Measurements from ENCODE around the gene EHMT1. TPM values are rescaled to one million over a fixed set of nuclear protein-coding genes. Genes with fewer than 3 reads are reported as not detected.
A peak's percentile ranks its signal among the peaks of the same experiment; 100 is the strongest.

The EHMT1 gene
- total and polyA plus RNA-seq, 2 experiments from 2014 or later, result 46.0 to 47.7 TPM

DNA sequence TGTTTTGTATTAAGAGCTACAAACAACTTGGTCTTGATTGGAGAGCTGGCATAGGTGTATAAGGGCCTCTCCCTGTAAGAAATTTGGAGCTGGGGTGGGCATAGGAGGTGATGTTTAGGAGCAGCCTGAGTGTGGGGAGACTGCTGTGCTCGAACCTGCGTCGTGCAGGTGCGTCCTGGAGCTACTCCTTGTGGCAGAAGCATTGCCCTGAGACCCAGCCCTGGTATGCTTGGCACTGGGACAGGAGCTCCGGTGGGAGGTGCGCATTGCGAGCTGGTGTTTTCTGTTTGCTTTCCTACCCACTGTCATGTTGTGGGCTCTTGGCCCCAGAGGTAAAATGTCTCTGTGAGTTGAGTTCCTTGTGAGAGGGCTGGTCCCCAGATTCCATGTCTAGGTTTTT, 46.4 kb downstream of the EHMT1 start:
- H3K4me1 ChIP-seq (ENCODE audit: insufficient read depth), result peaks cover 40% of the 10 kb centered on the region
- peak overlapping the region; percentile 83 for H3K27ac ChIP-seq
- H3K27me3 ChIP-seq, result no peaks in the 10 kb centered on the region
- peak overlapping the region; percentile 47 for H2AFZ ChIP-seq
- H3K9me3 ChIP-seq (ENCODE audit: low read depth), result no peaks in the 10 kb centered on the region
- no peaks in the 10 kb centered on the region for H3K9me2 ChIP-seq (replicated peaks; ENCODE audit: insufficient read depth)
- peak overlapping the region; percentile 68 for H3K4me2 ChIP-seq
- no peaks in the 10 kb centered on the region for H3K36me3 ChIP-seq (replicated peaks; ENCODE audit: insufficient read depth, low read depth)
- DNase-seq (ENCODE audit: low spot score), result no peak
- TF ChIP-seq EZH2phosphoT487 (IDR thresholded peaks at IDR 0.05; ENCODE audit: low read depth, severe bottlenecking, unreplicated experiment) (no peak), EZH2 (IDR thresholded peaks at IDR 0.05; ENCODE audit: borderline replicate concordance) (no peak)
- TF ChIP-seq, protein P1, sequence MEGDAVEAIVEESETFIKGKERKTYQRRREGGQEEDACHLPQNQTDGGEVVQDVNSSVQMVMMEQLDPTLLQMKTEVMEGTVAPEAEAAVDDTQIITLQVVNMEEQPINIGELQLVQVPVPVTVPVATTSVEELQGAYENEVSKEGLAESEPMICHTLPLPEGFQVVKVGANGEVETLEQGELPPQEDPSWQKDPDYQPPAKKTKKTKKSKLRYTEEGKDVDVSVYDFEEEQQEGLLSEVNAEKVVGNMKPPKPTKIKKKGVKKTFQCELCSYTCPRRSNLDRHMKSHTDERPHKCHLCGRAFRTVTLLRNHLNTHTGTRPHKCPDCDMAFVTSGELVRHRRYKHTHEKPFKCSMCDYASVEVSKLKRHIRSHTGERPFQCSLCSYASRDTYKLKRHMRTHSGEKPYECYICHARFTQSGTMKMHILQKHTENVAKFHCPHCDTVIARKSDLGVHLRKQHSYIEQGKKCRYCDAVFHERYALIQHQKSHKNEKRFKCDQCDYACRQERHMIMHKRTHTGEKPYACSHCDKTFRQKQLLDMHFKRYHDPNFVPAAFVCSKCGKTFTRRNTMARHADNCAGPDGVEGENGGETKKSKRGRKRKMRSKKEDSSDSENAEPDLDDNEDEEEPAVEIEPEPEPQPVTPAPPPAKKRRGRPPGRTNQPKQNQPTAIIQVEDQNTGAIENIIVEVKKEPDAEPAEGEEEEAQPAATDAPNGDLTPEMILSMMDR (IDR thresholded peaks at IDR 0.05; ENCODE audit: poor library complexity), result no peak
- H3K79me2 ChIP-seq, result peaks cover 97% of the 10 kb centered on the region
- peaks cover 16% of the 10 kb centered on the region for H4K20me1 ChIP-seq (ENCODE audit: insufficient read depth, poor library complexity, severe bottlenecking)
- no peak overlapping the region for H3K4me3 ChIP-seq
- WGBS (ENCODE audit: low lambda C conversion rate, missing lambda C conversion rate), result 89% methylated on average over 7 of the region's 7 CpGs

GRCh38 chr9:137665697-137666512, 47.1 kb downstream of the EHMT1 start:
- TF ChIP-seq EZH2phosphoT487 (IDR thresholded peaks at IDR 0.05; ENCODE audit: low read depth, severe bottlenecking, unreplicated experiment), result no peak
- TF ChIP-seq, protein P1 (IDR thresholded peaks at IDR 0.05; ENCODE audit: poor library complexity), result peak; percentile 13
- no peak for TF ChIP-seq EZH2 (IDR thresholded peaks at IDR 0.05; ENCODE audit: borderline replicate concordance)
- no peaks in the 10 kb centered on the region for H3K27me3 ChIP-seq
- H3K79me2 ChIP-seq, result peaks cover 93% of the 10 kb centered on the region
- peaks cover 16% of the 10 kb centered on the region for H4K20me1 ChIP-seq (ENCODE audit: insufficient read depth, poor library complexity, severe bottlenecking)
- 48% methylated on average over 18 of the region's 18 CpGs for WGBS (ENCODE audit: low lambda C conversion rate, missing lambda C conversion rate)
- H2AFZ ChIP-seq, result peak overlapping the region; percentile 47
- peak overlapping the region; percentile 83 for H3K27ac ChIP-seq
- H3K9me3 ChIP-seq (ENCODE audit: low read depth), result no peaks in the 10 kb centered on the region
- H3K4me1 ChIP-seq (ENCODE audit: insufficient read depth), result peaks cover 45% of the 10 kb centered on the region
- H3K9me2 ChIP-seq (replicated peaks; ENCODE audit: insufficient read depth), result no peaks in the 10 kb centered on the region
- no peak overlapping the region for H3K4me3 ChIP-seq
- DNase-seq (ENCODE audit: low spot score), result peak; percentile 57
- H3K36me3 ChIP-seq (replicated peaks; ENCODE audit: insufficient read depth, low read depth), result no peaks in the 10 kb centered on the region
- H3K4me2 ChIP-seq, result peak overlapping the region; percentile 68

DNA sequence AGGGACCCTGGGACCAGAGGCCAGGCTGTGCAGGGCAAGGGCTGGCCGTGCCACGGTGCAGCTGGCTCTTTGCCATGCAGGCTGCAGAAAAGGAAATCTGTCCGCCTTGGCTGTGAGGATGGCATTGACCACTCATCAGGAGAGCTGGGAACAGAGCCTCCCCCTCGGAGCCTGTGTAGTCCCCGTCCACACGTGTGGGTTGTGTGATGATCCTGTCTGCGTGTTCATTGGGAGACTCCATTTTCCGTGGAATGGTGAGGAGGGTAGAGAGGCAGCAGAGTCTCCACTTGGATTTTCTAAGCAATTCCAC, 47.7 kb downstream of the EHMT1 start:
- TF ChIP-seq, protein P1 (IDR thresholded peaks at IDR 0.05; ENCODE audit: poor library complexity), result no peak
- no peak for TF ChIP-seq EZH2phosphoT487 (IDR thresholded peaks at IDR 0.05; ENCODE audit: low read depth, severe bottlenecking, unreplicated experiment)
- peaks cover 91% of the 10 kb centered on the region for H3K79me2 ChIP-seq

More for the DNA sequence above, 47.7 kb downstream of the EHMT1 start:
- 72% methylated on average over 8 of the region's 8 CpGs for WGBS (ENCODE audit: low lambda C conversion rate, missing lambda C conversion rate)
- H2AFZ ChIP-seq, result no peak overlapping the region
- H3K4me2 ChIP-seq, result peak overlapping the region; percentile 27
- peaks cover 45% of the 10 kb centered on the region for H3K4me1 ChIP-seq (ENCODE audit: insufficient read depth)
- H3K9me3 ChIP-seq (ENCODE audit: low read depth), result no peaks in the 10 kb centered on the region
- H3K9me2 ChIP-seq (replicated peaks; ENCODE audit: insufficient read depth), result no peaks in the 10 kb centered on the region
- peaks cover 18% of the 10 kb centered on the region for H4K20me1 ChIP-seq (ENCODE audit: insufficient read depth, poor library complexity, severe bottlenecking)
- no peaks in the 10 kb centered on the region for H3K27me3 ChIP-seq
- DNase-seq (ENCODE audit: low spot score), result no peak
- H3K4me3 ChIP-seq, result no peak overlapping the region
- no peaks in the 10 kb centered on the region for H3K36me3 ChIP-seq (replicated peaks; ENCODE audit: insufficient read depth, low read depth)
- H3K27ac ChIP-seq, result peak overlapping the region; percentile 83
